WERI-Rb-1 (cell line): ENCODE data around the gene ZNF784.

Experiments used
- DNase-seq: peaks from one replicate; pipeline ENCODE4 v3.0.0-alpha.2; 2020
- H3K27ac ChIP-seq: fragments of 250-450 bp; sonication (Bioruptor Pico); 2 replicates; pipeline ENCODE4 v1.5.1; 2020; ENCODE audit warnings: mild to moderate bottlenecking, moderate library complexity
- H3K27me3 ChIP-seq: fragments of 250-450 bp; sonication (Bioruptor Pico); 2 replicates; pipeline ENCODE4 v1.5.1; 2021; ENCODE audit warnings: mild to moderate bottlenecking, low read depth, moderate library complexity; ENCODE audit not compliant: insufficient read depth, severe bottlenecking
- H3K36me3 ChIP-seq: fragments of 250-450 bp; sonication (Bioruptor Pico); 2 replicates; pipeline ENCODE4 v1.5.1; 2020; ENCODE audit warnings: mild to moderate bottlenecking, moderate library complexity
- H3K4me3 ChIP-seq: 2 replicates; pipeline ENCODE4 v1.5.1; 2011; ENCODE audit warnings: low read depth, mild to moderate bottlenecking, control low read depth, low read length
- H3K9me3 ChIP-seq: fragments of 250-450 bp; sonication (Bioruptor Pico); 2 replicates; pipeline ENCODE4 v1.5.1; 2021; ENCODE audit warnings: mild to moderate bottlenecking, moderate library complexity; ENCODE audit not compliant: severe bottlenecking
- TF ChIP-seq, protein P1 (sequence below): IDR thresholded peaks from 2 replicates; pipeline ENCODE4 v1.5.1; 2011; ENCODE audit warnings: low read depth, mild to moderate bottlenecking, control low read depth, inconsistent platforms, low read length

Gene ZNF784

DNA sequence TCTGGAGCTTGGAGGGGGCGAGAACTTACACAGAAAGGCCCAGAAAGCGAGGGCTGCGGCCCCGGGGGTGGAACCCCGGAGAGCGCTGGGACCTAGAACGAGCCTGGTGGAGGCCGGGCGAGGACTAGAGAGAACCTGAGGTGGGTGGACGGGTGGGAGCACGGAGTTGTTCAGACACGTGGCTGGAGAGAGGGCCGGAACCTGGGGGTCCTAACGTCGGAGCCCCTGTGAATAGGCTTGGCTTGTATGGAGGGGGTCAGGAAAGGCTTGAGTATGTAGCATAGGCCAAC, 19.5 kb upstream of the ZNF784 start:
- no peak for DNase-seq

GRCh38 chr19:55643003-55643886, 18.9 kb upstream of the ZNF784 start, which contains the start of gene ZNF581:
TSS of gene ZNF581 (plus strand) at chr19:55643649. CDS start at chr19:55644572, 923 bp downstream.
- Histone ChIP-seq H3K4me3 (peak within 1 kb of the TSS; percentile 86), H3K27ac (peak within 1 kb of the TSS; percentile 71), H3K9me3 (no peaks in the 10 kb centered on the region), H3K36me3 (peaks cover 21% of the 10 kb centered on the region), H3K27me3 (no peaks in the 10 kb centered on the region)
- DNase-seq: peak; percentile 69
- TF ChIP-seq, protein P1, sequence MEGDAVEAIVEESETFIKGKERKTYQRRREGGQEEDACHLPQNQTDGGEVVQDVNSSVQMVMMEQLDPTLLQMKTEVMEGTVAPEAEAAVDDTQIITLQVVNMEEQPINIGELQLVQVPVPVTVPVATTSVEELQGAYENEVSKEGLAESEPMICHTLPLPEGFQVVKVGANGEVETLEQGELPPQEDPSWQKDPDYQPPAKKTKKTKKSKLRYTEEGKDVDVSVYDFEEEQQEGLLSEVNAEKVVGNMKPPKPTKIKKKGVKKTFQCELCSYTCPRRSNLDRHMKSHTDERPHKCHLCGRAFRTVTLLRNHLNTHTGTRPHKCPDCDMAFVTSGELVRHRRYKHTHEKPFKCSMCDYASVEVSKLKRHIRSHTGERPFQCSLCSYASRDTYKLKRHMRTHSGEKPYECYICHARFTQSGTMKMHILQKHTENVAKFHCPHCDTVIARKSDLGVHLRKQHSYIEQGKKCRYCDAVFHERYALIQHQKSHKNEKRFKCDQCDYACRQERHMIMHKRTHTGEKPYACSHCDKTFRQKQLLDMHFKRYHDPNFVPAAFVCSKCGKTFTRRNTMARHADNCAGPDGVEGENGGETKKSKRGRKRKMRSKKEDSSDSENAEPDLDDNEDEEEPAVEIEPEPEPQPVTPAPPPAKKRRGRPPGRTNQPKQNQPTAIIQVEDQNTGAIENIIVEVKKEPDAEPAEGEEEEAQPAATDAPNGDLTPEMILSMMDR: no peak

More for the DNA sequence above, 19.5 kb upstream of the ZNF784 start:
- Histone ChIP-seq H3K27ac (peak overlapping the region; percentile 71), H3K36me3 (peaks cover 17% of the 10 kb centered on the region), H3K4me3 (peak overlapping the region; percentile 86), H3K9me3 (no peaks in the 10 kb centered on the region), H3K27me3 (no peaks in the 10 kb centered on the region)
- TF ChIP-seq, protein P1: no peak

DNA sequence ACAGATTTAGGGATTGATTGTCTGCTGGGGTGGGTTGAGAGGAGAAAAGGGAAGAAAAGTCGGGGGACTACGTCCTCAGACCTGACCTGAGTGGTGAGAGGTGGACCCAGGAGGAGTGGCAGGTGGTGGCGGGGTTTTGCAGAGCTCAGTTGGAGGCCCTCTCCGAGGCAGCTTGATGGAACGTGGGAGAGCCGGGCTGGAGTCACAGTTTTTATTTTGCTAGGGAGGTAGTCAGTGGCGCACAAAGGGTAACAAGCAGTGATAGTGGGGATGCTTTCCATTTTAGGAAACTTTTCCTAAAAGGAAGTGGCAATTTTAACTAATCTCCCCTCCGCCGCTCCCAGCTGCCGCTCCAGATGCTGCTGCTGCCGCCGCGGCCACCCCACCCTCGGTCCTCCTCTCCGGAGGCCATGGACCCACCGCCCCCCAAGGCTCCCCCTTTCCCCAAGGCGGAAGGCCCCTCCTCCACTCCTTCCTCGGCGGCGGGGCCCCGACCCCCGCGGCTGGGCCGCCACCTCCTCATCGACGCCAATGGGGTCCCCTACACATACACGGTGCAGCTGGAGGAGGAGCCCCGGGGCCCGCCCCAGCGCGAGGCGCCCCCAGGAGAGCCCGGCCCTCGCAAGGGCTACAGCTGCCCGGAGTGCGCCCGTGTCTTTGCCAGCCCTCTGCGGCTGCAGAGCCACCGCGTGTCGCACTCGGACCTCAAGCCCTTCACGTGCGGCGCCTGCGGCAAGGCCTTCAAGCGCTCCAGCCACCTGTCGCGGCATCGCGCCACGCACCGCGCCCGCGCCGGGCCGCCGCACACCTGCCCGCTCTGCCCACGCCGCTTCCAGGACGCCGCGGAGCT, 18.0 kb upstream of the ZNF784 start:
- Histone ChIP-seq H3K27ac (no peak overlapping the region), H3K4me3 (peak overlapping the region; percentile 87), H3K9me3 (no peaks in the 10 kb centered on the region), H3K36me3 (peaks cover 21% of the 10 kb centered on the region), H3K27me3 (no peaks in the 10 kb centered on the region)
- TF ChIP-seq, protein P1: no peak
- no peak for DNase-seq

- Histone ChIP-seq H3K9me3 (no peaks in the 10 kb centered on the region), H3K27ac (peak overlapping the region; percentile 92), H3K4me3 (peak overlapping the region; percentile 87), H3K36me3 (peaks cover 19% of the 10 kb centered on the region), H3K27me3 (no peaks in the 10 kb centered on the region)
- TF ChIP-seq, protein P1: no peak
- no peak for DNase-seq
Measured at GRCh38 chr19:55641426-55642152, 17.2 kb upstream of the ZNF784 start.

DNA sequence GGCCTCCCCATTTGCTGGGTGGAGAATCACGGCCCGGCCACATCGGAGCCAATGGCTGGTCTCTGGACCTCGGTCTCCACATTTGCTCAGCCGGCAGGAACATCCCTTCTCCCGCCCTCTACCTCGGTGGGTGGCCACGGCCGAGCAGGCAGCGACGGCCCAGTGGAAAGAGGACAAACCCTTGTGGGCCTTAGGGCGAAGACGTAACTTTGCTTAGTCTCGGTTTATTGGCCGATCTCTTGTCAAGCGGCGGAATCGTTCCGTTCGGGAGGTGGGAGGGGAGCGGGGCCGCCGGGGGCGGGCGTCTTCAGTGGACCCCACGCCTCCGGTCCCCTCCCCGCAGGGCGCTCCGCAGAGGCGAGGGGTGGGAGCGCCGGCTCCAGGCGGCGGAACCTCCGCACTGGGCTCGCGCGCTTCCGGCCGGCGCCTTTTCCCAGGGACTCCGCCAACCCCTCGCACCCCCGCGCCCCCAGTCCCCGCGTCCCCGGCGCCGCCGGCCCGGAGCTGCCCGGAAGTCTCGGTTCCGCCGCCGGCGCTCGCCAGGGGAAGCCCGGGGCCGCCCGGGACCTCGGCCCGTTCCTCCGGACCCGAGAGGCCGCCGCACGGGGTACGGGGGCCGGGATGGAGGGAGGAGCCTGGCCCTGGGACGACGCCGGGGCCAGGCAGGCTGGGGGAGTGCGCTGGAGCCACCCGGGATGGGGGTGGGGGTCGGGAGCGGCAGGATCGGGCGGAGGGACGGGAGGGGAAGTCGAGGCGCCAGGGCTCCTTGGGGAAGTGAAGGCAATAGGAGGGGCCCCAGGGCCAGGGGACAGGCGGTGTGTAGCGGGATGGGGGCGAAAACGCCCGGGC, 16.4 kb upstream of the ZNF784 start, which contains the start of gene ZNF580:
ZNF580 (plus strand) TSS at position 426 of the 849 bp plus-strand sequence. CDS start 1,507 bp downstream, outside the sequence.
- Histone ChIP-seq H3K4me3 (peak within 1 kb of the TSS; percentile 87), H3K27me3 (no peaks in the 10 kb centered on the region), H3K9me3 (no peaks in the 10 kb centered on the region), H3K36me3 (peaks cover 18% of the 10 kb centered on the region), H3K27ac (peak within 1 kb of the TSS; percentile 92)
- DNase-seq: peak; percentile 68
- TF ChIP-seq, protein P1: no peak
